Endothelial cell of umbilical vein (primary cell): Measurements from ENCODE around the gene PPIB. TPM values are rescaled to one million over a fixed set of nuclear protein-coding genes. Genes with fewer than 3 reads are reported as not detected.

Experiments used
- BruUV-seq: library from RNA; stranded (reverse); fragments of 400-500 nt; replicated peaks from 2 replicates; lab custom pipeline; 2021; lab: Mats Ljungman, UMichigan
- CTCF ChIA-PET: fragments of 300-600, 350-600 bp; sonication (Branson Sonifier 250); formaldehyde crosslinking; loops from one replicate; lab custom pipeline; 2021; ENCODE audit warnings: antibody characterized with exemption, inconsistent platforms; lab: Charles Lee
- POLR2A ChIA-PET: fragments of 300-600, 350-600 bp; sonication (Branson Sonifier 250); formaldehyde crosslinking; loops from one replicate; lab custom pipeline; 2021; ENCODE audit warnings: antibody characterized with exemption, inconsistent platforms; lab: Charles Lee
- DNase-seq: peaks from one replicate; pipeline ENCODE4 v3.0.0-alpha.2; 2011; ENCODE audit warnings: low read depth, low spot score
- FAIRE-seq: peaks from 2 replicates; lab custom pipeline; 2011; peaks lifted over from hg19 to GRCh38; lab: Jason Lieb, UNC
- H2AFZ ChIP-seq: 2 replicates; pipeline ENCODE4 v1.6.0; 2012; ENCODE audit warnings: low read depth, low read length, control low read depth, inconsistent platforms
- H3K27ac ChIP-seq: 2 replicates; pipeline ENCODE4 v1.5.1; 2011; ENCODE audit warnings: low read depth, mild to moderate bottlenecking, control low read depth, low read length, moderate library complexity; ENCODE audit not compliant: insufficient read depth
- H3K27me3 ChIP-seq, 2 experiments: 2 replicates each; pipeline versions ENCODE4 v1.6.0 to v1.6.1; 2011; ENCODE audit warnings: low read length in 2 of 2, mixed read lengths in 1 of 2; ENCODE audit not compliant: control insufficient read depth in 2 of 2, insufficient read depth in 2 of 2
- H3K36me3 ChIP-seq, 2 experiments: 2 replicates in 1 of 2; 3 replicates in 1 of 2; pipeline ENCODE4 v1.5.1; 2011; ENCODE audit warnings: low read length in 2 of 2, mild to moderate bottlenecking in 1 of 2, moderate library complexity in 1 of 2; ENCODE audit not compliant: control insufficient read depth in 2 of 2, insufficient read depth in 2 of 2; ENCODE audit errors: extremely low read depth in 1 of 2
- H3K4me1 ChIP-seq: 3 replicates; pipeline ENCODE4 v1.5.1; 2011; ENCODE audit warnings: mild to moderate bottlenecking, low read length; ENCODE audit not compliant: control insufficient read depth, insufficient read depth; ENCODE audit errors: extremely low read depth
- H3K4me2 ChIP-seq: 2 replicates; pipeline ENCODE4 v1.6.1; 2011; ENCODE audit warnings: low read length, control low read depth, mixed read lengths; ENCODE audit not compliant: insufficient read depth
- H3K4me3 ChIP-seq, 3 experiments: fragments of 200-600 bp in 1 of 3; sonication (generic), shearing (Covaris generic) in 1 of 3; replicated peaks in 1 of 3; 2 replicates each; pipeline ENCODE4 v1.5.1; 2011 to 2016; ENCODE audit warnings: control low read depth in 3 of 3, low read length in 3 of 3, mild to moderate bottlenecking in 2 of 3, inconsistent platforms in 1 of 3, low read depth in 1 of 3, moderate library complexity in 1 of 3; ENCODE audit not compliant: insufficient read depth in 1 of 3
- H3K79me2 ChIP-seq: 2 replicates; pipeline ENCODE4 v1.6.0; 2012; ENCODE audit warnings: low read length, inconsistent platforms; ENCODE audit not compliant: control insufficient read depth, insufficient read depth
- H3K9ac ChIP-seq: replicated peaks from 2 replicates; pipeline ENCODE3; 2011; ENCODE audit warnings: low read length, control low read depth; ENCODE audit not compliant: insufficient read depth; ENCODE audit errors: extremely low read depth
- H3K9me1 ChIP-seq: replicated peaks from 3 replicates; pipeline ENCODE4 v1.6.0; 2011; ENCODE audit warnings: mild to moderate bottlenecking, low read length; ENCODE audit not compliant: control insufficient read depth, insufficient read depth; ENCODE audit errors: extremely low read depth
- H3K9me3 ChIP-seq: replicated peaks from 2 replicates; pipeline ENCODE4 v1.5.1; 2012; ENCODE audit warnings: low read length, inconsistent platforms; ENCODE audit not compliant: control insufficient read depth, insufficient read depth
- H4K20me1 ChIP-seq: replicated peaks from 2 replicates; pipeline ENCODE3; 2011; ENCODE audit warnings: mild to moderate bottlenecking, low read length; ENCODE audit not compliant: control insufficient read depth, insufficient read depth; ENCODE audit errors: extremely low read depth
- FOS ChIP-seq: IDR thresholded peaks from 2 replicates; pipeline ENCODE4 v1.6.1; 2011; ENCODE audit warnings: mild to moderate bottlenecking, low read length, moderate library complexity, borderline replicate concordance; ENCODE audit not compliant: insufficient read depth
- JUN ChIP-seq: IDR thresholded peaks from 2 replicates; pipeline ENCODE4 v1.6.1; 2011; ENCODE audit warnings: borderline replicate concordance, low read depth; ENCODE audit not compliant: insufficient read length, insufficient read depth
- MAX ChIP-seq: IDR thresholded peaks from 2 replicates; pipeline ENCODE4 v1.6.1; 2011; ENCODE audit not compliant: insufficient read depth, insufficient read length
- MYC ChIP-seq: IDR thresholded peaks from one replicate; pipeline ENCODE4 v1.6.1; 2011; ENCODE audit warnings: mild to moderate bottlenecking, low read depth, low read length
- POLR2A ChIP-seq: IDR thresholded peaks from 2 replicates; pipeline ENCODE4 v1.6.1; 2012; ENCODE audit warnings: low read depth, mild to moderate bottlenecking, control low read depth, low read length
- POLR2AphosphoS5 ChIP-seq: IDR thresholded peaks from 2 replicates; pipeline ENCODE4 v1.6.1; 2012; ENCODE audit warnings: low read depth, mild to moderate bottlenecking, control low read depth, low read length, moderate library complexity; ENCODE audit not compliant: insufficient read depth
- dilution Hi-C: fragments of 300-500 bp; cut with MboI; formaldehyde crosslinking; loops from one replicate; pipeline ENCODE4 v1.15.0; 2019; ENCODE audit warnings: low sequenced_read_pairs; ENCODE audit not compliant: extremely low pct_ligation_motif_present
- intact Hi-C: fragments of 100-400 bp; cut with micrococcal nuclease; formaldehyde crosslinking; loops from one replicate; pipeline ENCODE4 v1.10.0; 2022
- polyA plus RNA-seq, 4 experiments: library from polyadenylated mRNA; depleted of rRNA in 3 of 4; stranded (reverse) in 3 of 4; unstranded in 1 of 4; fragments of >200 nt; gene quantifications; 2 replicates each; pipeline versions ENCODE4 v1.2.1 to v1.2.3, GENCODE V29; 2011 to 2012; ENCODE audit warnings: missing spikeins in 1 of 4
- total RNA-seq: library from RNA; stranded (reverse); gene quantifications from 2 replicates; pipeline ENCODE4 v1.2.3, GENCODE V29; 2021

PPIB gene
- total and polyA plus RNA-seq, 2 donors (not counting 3 experiments of a cell fraction or from before 2014, with no cell fraction given): 840 to 1,240 TPM

- Histone ChIP-seq H3K9me3 (no peaks in the 10 kb centered on the region), H3K27ac (no peak overlapping the region), H3K9ac (no peak overlapping the region), H2AFZ (no peak overlapping the region), H3K4me2 (no peak overlapping the region), H3K9me1 (no peaks in the 10 kb centered on the region), H3K36me3 (peaks cover 11 to 40% of the 10 kb centered on the region in 2 experiments), H3K4me3 (no peak overlapping the region), H3K79me2 (no peaks in the 10 kb centered on the region), H4K20me1 (no peaks in the 10 kb centered on the region), H3K27me3 (no peaks in the 10 kb centered on the region), H3K4me1 (peaks cover 12% of the 10 kb centered on the region)
- TF ChIP-seq POLR2A (no peak), MYC (no peak), MAX (no peak), JUN (no peak), POLR2AphosphoS5 (no peak)
- CTCF ChIA-PET: interaction anchor here (0.8 to 1.7 kb wide), 3 partner anchors 8 to 15 kb away, joined by 3 to 5 read pairs (median 4); no protein-coding TSS in a partner anchor
- DNase-seq: no peak
- intact Hi-C loops (no loop called here), dilution Hi-C loops (no loop called here)
- POLR2A ChIA-PET: no interaction called here
- no peak for FAIRE-seq
- no TSS peak for BruUV-seq
Measured at GRCh38 chr15:64138331-64138941, 24.4 kb downstream of the PPIB start.

GRCh38 chr15:64137226-64137833, 25.5 kb downstream of the PPIB start:
- Histone ChIP-seq H3K9me3 (no peaks in the 10 kb centered on the region), H3K9ac (no peak overlapping the region), H3K27ac (no peak overlapping the region), H3K4me1 (peaks cover 12% of the 10 kb centered on the region), H3K36me3 (peaks cover 11 to 44% of the 10 kb centered on the region in 2 experiments), H3K79me2 (no peaks in the 10 kb centered on the region), H3K4me3 (no peak overlapping the region), H3K4me2 (no peak overlapping the region), H3K9me1 (no peaks in the 10 kb centered on the region), H2AFZ (no peak overlapping the region), H4K20me1 (no peaks in the 10 kb centered on the region), H3K27me3 (no peaks in the 10 kb centered on the region)
- ChIA-PET CTCF (interaction anchor here (1.1 to 1.7 kb wide), 2 partner anchors 12 to 16 kb away, joined by 3 to 4 read pairs; no protein-coding TSS in a partner anchor), POLR2A (no interaction called here)
- FAIRE-seq (no peak), DNase-seq (no peak)
- dilution Hi-C loops: no loop called here
- BruUV-seq: no TSS peak
- intact Hi-C loops: no loop called here
- no peak for TF ChIP-seq MAX
- no peak for TF ChIP-seq FOS
